ENCODE results near the gene PER2. TPM values are rescaled to one million over a fixed set of nuclear protein-coding genes. Genes with fewer than 3 reads are reported as not detected.
A peak's percentile ranks its signal among the peaks of the same experiment; 100 is the strongest.

PER2 gene
- total RNA-seq, 2 experiments from 2014 or later: 17.4 to 17.6 TPM

- DNase-seq: peak; percentile 89
- Mint-ChIP-seq H3K27ac (no peak overlapping the region), H3K4me1 (ENCODE audit: low read depth) (no peaks in the 10 kb centered on the region), H3K27me3 (no peaks in the 10 kb centered on the region), H3K36me3 (ENCODE audit: low read depth) (peaks cover 19% of the 10 kb centered on the region), H3K9me3 (no peaks in the 10 kb centered on the region), H3K4me3 (no peak overlapping the region)
- ChIA-PET POLR2A (no interaction called here), CTCF (interaction anchor here (0.6 to 3.9 kb wide), 45 partner anchors 9 to 1846 kb away, joined by 3 to 55 read pairs (median 3); partner anchors contain the start of genes HES6, ILKAP and PER2)
- intact Hi-C loops (cut with micrococcal nuclease): no loop called here
- TF ChIP-seq, protein P1, sequence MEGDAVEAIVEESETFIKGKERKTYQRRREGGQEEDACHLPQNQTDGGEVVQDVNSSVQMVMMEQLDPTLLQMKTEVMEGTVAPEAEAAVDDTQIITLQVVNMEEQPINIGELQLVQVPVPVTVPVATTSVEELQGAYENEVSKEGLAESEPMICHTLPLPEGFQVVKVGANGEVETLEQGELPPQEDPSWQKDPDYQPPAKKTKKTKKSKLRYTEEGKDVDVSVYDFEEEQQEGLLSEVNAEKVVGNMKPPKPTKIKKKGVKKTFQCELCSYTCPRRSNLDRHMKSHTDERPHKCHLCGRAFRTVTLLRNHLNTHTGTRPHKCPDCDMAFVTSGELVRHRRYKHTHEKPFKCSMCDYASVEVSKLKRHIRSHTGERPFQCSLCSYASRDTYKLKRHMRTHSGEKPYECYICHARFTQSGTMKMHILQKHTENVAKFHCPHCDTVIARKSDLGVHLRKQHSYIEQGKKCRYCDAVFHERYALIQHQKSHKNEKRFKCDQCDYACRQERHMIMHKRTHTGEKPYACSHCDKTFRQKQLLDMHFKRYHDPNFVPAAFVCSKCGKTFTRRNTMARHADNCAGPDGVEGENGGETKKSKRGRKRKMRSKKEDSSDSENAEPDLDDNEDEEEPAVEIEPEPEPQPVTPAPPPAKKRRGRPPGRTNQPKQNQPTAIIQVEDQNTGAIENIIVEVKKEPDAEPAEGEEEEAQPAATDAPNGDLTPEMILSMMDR (IDR thresholded peaks at IDR 0.05): peak; percentile 79
- ATAC-seq: peak; percentile 84
Measured at GRCh38 chr2:238263204-238264071, 25.0 kb downstream of the PER2 start.

DNA sequence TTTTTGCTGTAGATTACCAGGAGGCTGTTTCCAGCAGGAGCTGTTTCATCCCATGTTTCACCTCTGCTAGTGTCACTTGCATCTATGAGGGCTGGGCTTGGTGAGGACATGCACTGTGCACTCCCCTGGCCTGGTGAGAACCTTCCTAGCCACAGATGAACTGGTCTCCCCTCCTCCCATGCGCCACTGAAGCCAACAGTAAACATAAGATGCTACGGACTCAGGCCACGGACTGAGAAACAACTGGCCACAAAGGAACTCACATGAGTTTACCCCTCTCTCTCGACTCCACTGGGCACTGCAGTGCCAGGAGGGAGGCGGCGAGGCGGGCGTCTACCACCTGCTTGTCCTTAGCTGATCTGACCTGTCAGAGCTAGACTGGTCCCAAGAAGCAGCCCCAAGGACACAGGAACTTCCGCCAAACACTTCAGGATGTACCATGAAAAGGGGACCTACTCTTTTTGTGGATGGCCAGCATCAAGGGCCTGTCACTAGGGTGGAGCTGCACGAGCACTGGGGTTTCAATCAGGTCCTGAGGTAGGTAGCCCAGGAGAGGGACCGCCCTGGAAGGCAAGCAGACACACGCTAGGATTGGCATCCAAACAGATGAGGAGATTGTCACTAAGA lies 25.8 kb downstream of the PER2 start:
- Mint-ChIP-seq H3K4me1 (ENCODE audit: low read depth) (no peaks in the 10 kb centered on the region), H3K9me3 (no peaks in the 10 kb centered on the region), H3K4me3 (no peak overlapping the region), H3K36me3 (ENCODE audit: low read depth) (peaks cover 17% of the 10 kb centered on the region), H3K27me3 (no peaks in the 10 kb centered on the region), H3K27ac (no peak overlapping the region)
- intact Hi-C loops (cut with micrococcal nuclease): no loop called here
- ATAC-seq (no peak), DNase-seq (no peak)
- ChIA-PET CTCF (interaction anchor here (0.6 to 3.9 kb wide), 37 partner anchors 8 to 750 kb away, joined by 3 to 55 read pairs (median 3); partner anchors contain the start of genes HES6, ILKAP and PER2), POLR2A (no interaction called here)
- TF ChIP-seq, protein P1 (IDR thresholded peaks at IDR 0.05): no peak

DNA sequence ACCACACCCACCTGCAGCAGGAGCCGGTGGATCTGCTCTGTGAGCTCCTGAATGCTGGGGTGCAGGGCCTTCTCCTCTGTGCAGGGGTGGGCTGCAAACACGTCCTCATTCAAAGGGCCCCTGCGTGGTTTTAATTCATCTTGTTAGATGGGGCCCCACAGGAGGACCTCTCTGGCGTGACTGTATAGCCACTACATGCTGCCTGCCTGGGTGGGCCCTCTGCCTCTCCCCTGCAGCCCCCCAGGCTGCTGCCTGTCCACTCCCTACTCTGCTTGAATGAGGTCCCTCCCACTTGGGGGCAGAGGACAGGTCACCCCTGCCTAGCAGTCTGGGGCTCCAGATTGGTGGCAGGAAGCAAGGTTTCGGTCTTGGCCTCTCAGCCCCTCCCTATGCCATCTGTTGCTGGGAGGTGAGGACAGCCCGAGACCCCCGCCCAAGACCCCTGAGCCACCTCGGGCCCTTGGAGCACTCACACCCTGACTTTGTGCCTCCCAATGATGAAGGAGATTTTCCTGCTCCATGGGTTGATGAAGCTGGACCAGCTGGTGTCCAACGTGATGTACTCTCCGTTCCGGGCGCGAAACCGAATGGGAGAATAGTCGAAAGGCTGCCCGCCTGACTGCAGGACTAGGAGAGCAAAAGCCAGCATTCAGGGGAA lies 26.6 kb downstream of the PER2 start:
- Mint-ChIP-seq H3K36me3 (ENCODE audit: low read depth) (peaks cover 11% of the 10 kb centered on the region), H3K9me3 (no peaks in the 10 kb centered on the region), H3K27me3 (no peaks in the 10 kb centered on the region), H3K4me1 (ENCODE audit: low read depth) (no peaks in the 10 kb centered on the region), H3K27ac (no peak overlapping the region), H3K4me3 (no peak overlapping the region)
- intact Hi-C loops (cut with micrococcal nuclease): no loop called here
- TF ChIP-seq, protein P1 (IDR thresholded peaks at IDR 0.05): no peak
- DNase-seq: no peak
- POLR2A ChIA-PET: no interaction called here
- CTCF ChIA-PET: interaction anchor here (0.9 to 3.1 kb wide), 4 partner anchors 8 to 61 kb away, joined by 3 to 19 read pairs (median 8); no protein-coding TSS in a partner anchor
- no peak for ATAC-seq

DNA sequence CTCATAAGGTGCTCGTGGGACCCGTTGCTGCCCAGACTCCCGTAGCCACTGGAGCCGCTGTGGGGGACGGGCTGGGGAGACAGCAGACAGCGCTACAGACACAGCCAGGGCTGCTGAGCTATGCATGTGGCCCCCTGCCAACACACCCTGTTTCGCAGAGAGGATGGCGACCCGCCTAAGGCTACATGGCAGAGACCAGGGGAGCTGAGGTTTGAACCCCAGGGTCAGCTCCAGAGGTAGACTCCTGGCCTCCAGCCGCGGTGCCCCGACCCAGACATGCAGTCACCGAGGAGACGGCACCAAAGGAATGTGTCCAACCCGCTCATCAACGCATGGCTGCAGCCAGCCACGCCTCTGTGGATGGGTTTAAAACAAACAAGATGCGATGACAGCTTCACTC lies 27.5 kb downstream of the PER2 start:
- TF ChIP-seq, protein P1 (IDR thresholded peaks at IDR 0.05): no peak
- H3K36me3 Mint-ChIP-seq (ENCODE audit: low read depth): peaks cover 11% of the 10 kb centered on the region
- H3K4me3 Mint-ChIP-seq: no peak overlapping the region
- H3K9me3 Mint-ChIP-seq: no peaks in the 10 kb centered on the region
- DNase-seq (no peak), ATAC-seq (no peak)
- no peaks in the 10 kb centered on the region for H3K4me1 Mint-ChIP-seq (ENCODE audit: low read depth)
- H3K27ac Mint-ChIP-seq: no peak overlapping the region
- intact Hi-C loops (cut with micrococcal nuclease): no loop called here
- H3K27me3 Mint-ChIP-seq: no peaks in the 10 kb centered on the region
- CTCF ChIA-PET: interaction anchor here (0.9 kb wide), 2 partner anchors 13 to 17 kb away, joined by 3 read pairs; no protein-coding TSS in a partner anchor
- POLR2A ChIA-PET: no interaction called here
